Measurements from ENCODE around the gene PLCD4. TPM values are rescaled to one million over a fixed set of nuclear protein-coding genes. Genes with fewer than 3 reads are reported as not detected.
A peak's percentile ranks its signal among the peaks of the same experiment; 100 is the strongest.

PLCD4 gene
- polyA plus RNA-seq, 4 donors, result 0.97 to 1.4 (median 1.0) TPM; not detected in 1

DNA sequence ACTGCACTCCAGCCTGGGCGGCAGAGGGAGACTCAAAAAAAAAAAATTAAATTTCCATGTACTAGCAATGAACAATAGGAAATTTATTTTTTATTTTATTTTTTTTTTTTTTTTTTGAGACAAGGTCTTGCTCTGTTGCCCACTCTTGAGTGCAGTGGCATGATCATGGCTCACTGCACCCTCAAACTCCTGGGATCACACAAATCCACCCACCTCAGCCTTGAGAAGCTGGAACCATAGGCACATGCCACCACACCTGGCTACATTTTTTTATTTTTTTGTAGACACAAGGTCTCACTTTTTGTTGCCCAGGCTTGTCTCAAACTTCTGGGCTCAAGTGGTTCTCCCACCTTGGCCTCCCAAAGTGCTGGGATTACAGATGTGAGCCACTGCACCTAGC lies 22.2 kb upstream of the PLCD4 start:
- no peak for FAIRE-seq
- no peaks in the 10 kb centered on the region for H3K27me3 ChIP-seq (ENCODE audit: control insufficient read depth in 3 of 3, insufficient read depth in 3 of 3, low read length in 3 of 3)
- 95 to 100% (median 97%) methylated on average over 1 of the region's 1 CpG for WGBS, 3 donors
- H3K4me3 ChIP-seq (ENCODE audit: low read depth in 1 of 3, low read length in 3 of 3), result no peak overlapping the region
- no peak for DNase-seq
- no peaks in the 10 kb centered on the region for H3K9me3 ChIP-seq (ENCODE audit: control insufficient read depth in 2 of 2, insufficient read depth in 1 of 2, low read depth in 1 of 2, low read length in 1 of 2)
- no peak overlapping the region for H3K27ac ChIP-seq (ENCODE audit: low read depth in 1 of 3, low read length in 2 of 3)
- peaks cover 8 to 37% (median 14%) of the 10 kb centered on the region in 3 donors for H3K36me3 ChIP-seq (ENCODE audit: control insufficient read depth in 3 of 3, insufficient read depth in 2 of 3, low read depth in 1 of 3, low read length in 3 of 3)
- H3K4me1 ChIP-seq (ENCODE audit: control insufficient read depth in 3 of 3, insufficient read depth in 2 of 3, low read depth in 1 of 3, low read length in 2 of 3), result no peaks in the 10 kb centered on the region

DNA sequence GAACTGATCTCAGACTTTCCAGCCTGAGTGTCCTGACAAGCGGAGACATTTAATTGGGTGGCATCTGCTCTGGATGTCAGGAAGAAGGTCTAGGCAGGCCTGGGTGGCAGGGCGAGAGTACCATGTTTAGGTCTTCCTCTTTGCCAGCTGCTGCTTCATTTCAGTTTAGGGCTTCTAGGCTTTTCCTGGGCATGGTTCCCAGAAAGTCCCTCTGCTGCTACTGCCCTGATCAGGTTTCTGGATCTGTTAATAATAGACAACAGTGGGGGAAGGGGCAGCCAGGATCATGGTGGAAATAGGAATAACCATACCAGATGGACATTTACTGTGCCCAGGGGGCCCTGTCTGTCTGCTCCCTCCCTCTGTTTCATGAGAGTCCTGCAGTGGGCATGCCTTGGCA lies 2.3 kb upstream of the PLCD4 start:
- Histone ChIP-seq H3K9me3 (ENCODE audit: control insufficient read depth in 2 of 2, insufficient read depth in 1 of 2, low read depth in 1 of 2, low read length in 1 of 2) (no peaks in the 10 kb centered on the region), H3K4me1 (ENCODE audit: control insufficient read depth in 3 of 3, insufficient read depth in 2 of 3, low read depth in 1 of 3, low read length in 2 of 3) (peaks cover 0 to 4% (median 0%) of the 10 kb centered on the region in 3 donors), H3K4me3 (ENCODE audit: low read depth in 1 of 3, low read length in 3 of 3) (no peak overlapping the region), H3K27me3 (ENCODE audit: control insufficient read depth in 3 of 3, insufficient read depth in 3 of 3, low read length in 3 of 3) (peaks cover 0 to 9% (median 0%) of the 10 kb centered on the region in 3 donors), H3K36me3 (ENCODE audit: control insufficient read depth in 3 of 3, insufficient read depth in 2 of 3, low read depth in 1 of 3, low read length in 3 of 3) (no peaks in the 10 kb centered on the region), H3K27ac (ENCODE audit: low read depth in 1 of 3, low read length in 2 of 3) (no peak overlapping the region)
- WGBS, 3 donors, result 61 to 76% (median 67%) methylated on average over 2 of the region's 2 CpGs
- DNase-seq (no peak), FAIRE-seq (no peak)

DNA sequence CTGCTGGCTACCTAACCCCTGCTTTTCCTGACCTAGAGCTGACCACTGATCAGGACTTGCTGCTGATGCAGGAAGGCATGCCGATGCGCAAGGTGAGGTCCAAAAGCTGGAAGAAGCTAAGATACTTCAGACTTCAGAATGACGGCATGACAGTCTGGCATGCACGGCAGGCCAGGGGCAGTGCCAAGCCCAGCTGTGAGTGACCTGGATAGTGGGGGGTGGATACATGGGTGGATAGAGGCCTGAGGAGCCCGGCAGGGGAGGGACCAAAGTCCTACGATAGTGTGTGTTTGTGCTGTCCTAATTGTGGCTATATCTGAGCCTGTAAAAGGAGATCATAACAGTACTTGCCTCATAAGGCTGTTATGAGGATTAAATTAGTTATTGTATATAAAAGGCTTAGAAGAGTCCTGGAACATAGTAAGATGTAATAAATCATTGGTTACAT lies 8.2 kb downstream of the PLCD4 start:
- DNase-seq (peak; percentile 42 to 44), FAIRE-seq (no peak)
- no peaks in the 10 kb centered on the region for H3K4me1 ChIP-seq (ENCODE audit: control insufficient read depth in 3 of 3, insufficient read depth in 2 of 3, low read depth in 1 of 3, low read length in 2 of 3)
- no peaks in the 10 kb centered on the region for H3K9me3 ChIP-seq (ENCODE audit: control insufficient read depth in 2 of 2, insufficient read depth in 1 of 2, low read depth in 1 of 2, low read length in 1 of 2)
- no peaks in the 10 kb centered on the region for H3K27me3 ChIP-seq (ENCODE audit: control insufficient read depth in 3 of 3, insufficient read depth in 3 of 3, low read length in 3 of 3)
- no peak overlapping the region for H3K4me3 ChIP-seq (ENCODE audit: low read depth in 1 of 3, low read length in 3 of 3)
- H3K36me3 ChIP-seq (ENCODE audit: control insufficient read depth in 3 of 3, insufficient read depth in 2 of 3, low read depth in 1 of 3, low read length in 3 of 3), result no peaks in the 10 kb centered on the region
- WGBS, 3 donors, result 13 to 66% (median 51%) methylated on average over 6 of the region's 6 CpGs
- H3K27ac ChIP-seq (ENCODE audit: low read depth in 1 of 3, low read length in 2 of 3), result peak overlapping the region in 1 of 3 donors; percentile 38

DNA sequence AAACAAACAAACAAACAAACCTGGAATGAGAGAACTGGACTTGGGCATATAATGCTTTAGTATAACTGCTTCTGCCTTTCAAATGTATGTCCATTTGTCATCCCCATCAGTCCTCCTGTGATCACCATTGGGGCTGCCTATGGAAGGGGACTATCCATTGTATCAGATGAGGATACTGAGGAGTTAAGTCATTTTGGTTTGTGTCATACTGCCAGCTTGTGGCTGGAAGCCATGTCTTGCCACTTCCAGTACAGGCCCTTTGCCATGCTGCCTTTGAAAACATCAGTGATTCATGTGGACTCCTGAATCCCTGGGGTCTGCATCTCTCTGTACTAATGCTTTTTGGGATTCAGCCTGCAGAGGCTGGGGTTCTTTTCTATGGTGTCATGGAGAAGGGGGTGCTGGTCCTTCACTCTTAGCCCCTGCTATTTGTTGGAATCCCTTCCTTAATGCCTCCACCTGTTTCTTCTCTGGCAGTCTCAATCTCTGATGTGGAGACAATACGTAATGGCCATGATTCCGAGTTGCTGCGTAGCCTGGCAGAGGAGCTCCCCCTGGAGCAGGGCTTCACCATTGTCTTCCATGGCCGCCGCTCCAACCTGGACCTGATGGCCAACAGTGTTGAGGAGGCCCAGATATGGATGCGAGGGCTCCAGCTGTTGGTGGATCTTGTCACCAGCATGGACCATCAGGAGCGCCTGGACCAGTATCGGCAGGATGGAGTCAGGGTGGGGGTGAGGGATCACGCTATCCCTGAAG lies 10.6 kb downstream of the PLCD4 start:
- Histone ChIP-seq H3K4me1 (ENCODE audit: control insufficient read depth in 3 of 3, insufficient read depth in 2 of 3, low read depth in 1 of 3, low read length in 2 of 3) (no peaks in the 10 kb centered on the region), H3K36me3 (ENCODE audit: control insufficient read depth in 3 of 3, insufficient read depth in 2 of 3, low read depth in 1 of 3, low read length in 3 of 3) (no peaks in the 10 kb centered on the region), H3K9me3 (ENCODE audit: control insufficient read depth in 2 of 2, insufficient read depth in 1 of 2, low read depth in 1 of 2, low read length in 1 of 2) (no peaks in the 10 kb centered on the region), H3K4me3 (ENCODE audit: low read depth in 1 of 3, low read length in 3 of 3) (no peak overlapping the region), H3K27me3 (ENCODE audit: control insufficient read depth in 3 of 3, insufficient read depth in 3 of 3, low read length in 3 of 3) (no peaks in the 10 kb centered on the region), H3K27ac (ENCODE audit: low read depth in 1 of 3, low read length in 2 of 3) (no peak overlapping the region)
- DNase-seq (no peak), FAIRE-seq (no peak)
- WGBS, 3 donors, result 93 to 96% (median 93%) methylated on average over 9 of the region's 9 CpGs

DNA sequence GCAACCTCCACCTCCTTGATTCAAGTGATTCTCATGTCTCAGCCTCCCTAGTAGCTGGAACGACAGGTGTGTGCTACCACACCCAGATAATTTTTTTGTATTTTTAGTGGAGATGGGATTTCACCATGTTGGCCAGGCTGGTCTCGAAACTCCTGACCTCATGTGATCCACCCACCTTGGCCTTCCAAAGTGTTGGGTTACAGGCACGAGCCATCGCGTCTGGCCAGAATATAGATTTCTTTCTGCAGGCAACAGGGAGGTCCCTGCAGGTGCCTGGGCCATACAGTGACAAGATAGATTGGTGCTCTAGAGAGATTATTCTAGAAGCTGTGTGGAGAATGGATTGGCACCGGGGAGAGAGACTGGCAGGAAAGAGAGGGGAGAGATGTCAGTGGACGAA lies 13.3 kb downstream of the PLCD4 start:
- no peaks in the 10 kb centered on the region for H3K36me3 ChIP-seq (ENCODE audit: control insufficient read depth in 3 of 3, insufficient read depth in 2 of 3, low read depth in 1 of 3, low read length in 3 of 3)
- no peaks in the 10 kb centered on the region for H3K9me3 ChIP-seq (ENCODE audit: control insufficient read depth in 2 of 2, insufficient read depth in 1 of 2, low read depth in 1 of 2, low read length in 1 of 2)
- H3K27ac ChIP-seq (ENCODE audit: low read depth in 1 of 3, low read length in 2 of 3), result no peak overlapping the region
- WGBS, 3 donors, result 74 to 80% (median 77%) methylated on average over 7 of the region's 7 CpGs
- H3K4me3 ChIP-seq (ENCODE audit: low read depth in 1 of 3, low read length in 3 of 3), result no peak overlapping the region
- no peaks in the 10 kb centered on the region for H3K4me1 ChIP-seq (ENCODE audit: control insufficient read depth in 3 of 3, insufficient read depth in 2 of 3, low read depth in 1 of 3, low read length in 2 of 3)
- no peak for DNase-seq
- FAIRE-seq, result no peak
- no peaks in the 10 kb centered on the region for H3K27me3 ChIP-seq (ENCODE audit: control insufficient read depth in 3 of 3, insufficient read depth in 3 of 3, low read length in 3 of 3)

DNA sequence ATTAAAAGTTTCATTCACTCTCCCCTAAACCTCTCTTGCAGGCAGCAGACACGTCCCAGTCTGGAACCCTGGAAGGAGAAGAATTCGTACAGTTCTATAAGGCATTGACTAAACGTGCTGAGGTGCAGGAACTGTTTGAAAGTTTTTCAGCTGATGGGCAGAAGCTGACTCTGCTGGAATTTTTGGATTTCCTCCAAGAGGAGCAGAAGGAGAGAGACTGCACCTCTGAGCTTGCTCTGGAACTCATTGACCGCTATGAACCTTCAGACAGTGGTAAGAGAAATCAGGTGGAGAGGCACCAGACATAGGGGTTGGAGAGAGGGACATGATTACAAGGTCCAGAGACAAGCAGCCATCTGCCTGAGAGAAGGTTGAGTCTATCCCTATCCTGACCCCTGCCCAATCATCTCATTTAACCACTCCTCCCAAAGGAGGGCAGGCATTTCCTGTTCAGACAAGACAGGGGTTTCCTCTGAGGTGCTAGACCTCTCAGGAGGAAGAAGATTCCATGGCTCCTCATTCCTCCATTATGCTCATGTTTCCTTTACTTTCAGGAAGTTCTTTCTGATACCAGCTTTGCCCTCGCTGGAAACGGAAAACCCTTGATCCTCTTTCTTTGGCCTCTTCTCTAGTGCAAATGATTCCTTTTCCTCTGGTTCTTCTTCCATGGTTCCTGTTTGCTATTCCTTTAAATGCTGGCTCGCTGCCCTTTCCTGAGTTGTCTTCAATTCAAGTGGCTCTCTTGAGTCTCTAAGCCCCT lies 15.1 kb downstream of the PLCD4 start:
- WGBS, 3 donors, result 65 to 71% (median 70%) methylated on average over 7 of the region's 7 CpGs
- Histone ChIP-seq H3K27ac (ENCODE audit: low read depth in 1 of 3, low read length in 2 of 3) (no peak overlapping the region), H3K4me3 (ENCODE audit: low read depth in 1 of 3, low read length in 3 of 3) (no peak overlapping the region), H3K36me3 (ENCODE audit: control insufficient read depth in 3 of 3, insufficient read depth in 2 of 3, low read depth in 1 of 3, low read length in 3 of 3) (no peaks in the 10 kb centered on the region), H3K9me3 (ENCODE audit: control insufficient read depth in 2 of 2, insufficient read depth in 1 of 2, low read depth in 1 of 2, low read length in 1 of 2) (no peaks in the 10 kb centered on the region), H3K27me3 (ENCODE audit: control insufficient read depth in 3 of 3, insufficient read depth in 3 of 3, low read length in 3 of 3) (no peaks in the 10 kb centered on the region), H3K4me1 (ENCODE audit: control insufficient read depth in 3 of 3, insufficient read depth in 2 of 3, low read depth in 1 of 3, low read length in 2 of 3) (no peaks in the 10 kb centered on the region)
- DNase-seq (no peak), FAIRE-seq (no peak)

DNA sequence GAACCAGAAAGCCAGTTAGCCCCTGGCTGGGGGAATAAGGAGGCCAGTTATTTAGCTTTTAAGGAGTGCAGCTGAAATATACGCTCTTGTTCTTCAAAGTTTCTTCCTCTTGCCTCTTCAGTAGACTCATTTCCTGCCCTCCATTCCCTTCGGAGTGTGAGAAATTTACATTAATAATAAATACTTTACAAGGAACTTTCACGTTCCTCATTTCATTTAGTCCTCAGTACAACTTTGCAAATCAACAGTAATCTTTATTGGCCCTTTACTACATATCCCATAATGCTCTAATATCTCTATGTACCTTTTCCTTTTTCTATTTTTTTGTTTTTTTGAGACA lies 15.6 kb downstream of the PLCD4 start:
- no peak overlapping the region for H3K27ac ChIP-seq (ENCODE audit: low read depth in 1 of 3, low read length in 2 of 3)
- no peaks in the 10 kb centered on the region for H3K27me3 ChIP-seq (ENCODE audit: control insufficient read depth in 3 of 3, insufficient read depth in 3 of 3, low read length in 3 of 3)
- no peaks in the 10 kb centered on the region for H3K36me3 ChIP-seq (ENCODE audit: control insufficient read depth in 3 of 3, insufficient read depth in 2 of 3, low read depth in 1 of 3, low read length in 3 of 3)
- H3K4me1 ChIP-seq (ENCODE audit: control insufficient read depth in 3 of 3, insufficient read depth in 2 of 3, low read depth in 1 of 3, low read length in 2 of 3), result no peaks in the 10 kb centered on the region
- FAIRE-seq (no peak), DNase-seq (no peak)
- no peaks in the 10 kb centered on the region for H3K9me3 ChIP-seq (ENCODE audit: control insufficient read depth in 2 of 2, insufficient read depth in 1 of 2, low read depth in 1 of 2, low read length in 1 of 2)
- 40 to 70% (median 61%) methylated on average over 3 of the region's 3 CpGs for WGBS, 3 donors
- H3K4me3 ChIP-seq (ENCODE audit: low read depth in 1 of 3, low read length in 3 of 3), result no peak overlapping the region

DNA sequence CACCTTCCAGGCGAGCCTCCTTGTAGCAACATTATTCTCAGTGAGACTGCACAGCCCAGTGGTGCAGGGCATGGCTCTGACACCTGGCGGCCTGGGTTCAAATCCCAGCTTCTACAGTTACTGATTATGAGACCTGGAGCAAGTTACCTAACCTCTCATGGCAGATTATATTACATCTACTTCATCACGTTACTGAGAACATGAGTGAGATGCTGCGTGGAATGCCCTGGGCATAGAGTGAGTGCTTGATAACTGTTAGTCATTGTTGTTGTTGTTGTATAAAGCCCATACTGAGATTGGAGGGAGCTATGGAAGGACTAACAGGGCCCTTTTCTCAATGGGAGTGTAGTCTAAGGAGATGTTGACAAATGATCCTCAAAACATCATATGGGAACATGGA lies 18.7 kb downstream of the PLCD4 start:
- FAIRE-seq, result no peak
- 88 to 95% (median 90%) methylated on average over 4 of the region's 4 CpGs for WGBS, 3 donors
- no peaks in the 10 kb centered on the region for H3K9me3 ChIP-seq (ENCODE audit: control insufficient read depth in 2 of 2, insufficient read depth in 1 of 2, low read depth in 1 of 2, low read length in 1 of 2)
- H3K4me3 ChIP-seq (ENCODE audit: low read depth in 1 of 3, low read length in 3 of 3), result no peak overlapping the region
- no peaks in the 10 kb centered on the region for H3K4me1 ChIP-seq (ENCODE audit: control insufficient read depth in 3 of 3, insufficient read depth in 2 of 3, low read depth in 1 of 3, low read length in 2 of 3)
- DNase-seq, result no peak
- H3K27me3 ChIP-seq (ENCODE audit: control insufficient read depth in 3 of 3, insufficient read depth in 3 of 3, low read length in 3 of 3), result no peaks in the 10 kb centered on the region
- no peak overlapping the region for H3K27ac ChIP-seq (ENCODE audit: low read depth in 1 of 3, low read length in 2 of 3)
- no peaks in the 10 kb centered on the region for H3K36me3 ChIP-seq (ENCODE audit: control insufficient read depth in 3 of 3, insufficient read depth in 2 of 3, low read depth in 1 of 3, low read length in 3 of 3)
